ENCODE measurements around the gene EPHB6. TPM values are rescaled to one million over a fixed set of nuclear protein-coding genes. Genes with fewer than 3 reads are reported as not detected.

The EPHB6 gene
- total RNA-seq, 4 donors from 2014 or later: 3.3 to 10.5 (median 5.5) TPM

- peaks cover 0 to 12% (median 0%) of the 10 kb centered on the region in 4 donors for H3K27me3 ChIP-seq
- intact Hi-C loops (cut with DNase I): no loop called here
- no peaks in the 10 kb centered on the region for H3K36me3 ChIP-seq
- no peaks in the 10 kb centered on the region for H3K4me1 ChIP-seq
- 43% methylated on average over 1 of the region's 1 CpG for WGBS
- no peak for DNase-seq (ENCODE audit: extremely low spot score)
- peaks cover 0 to 7% (median 0%) of the 10 kb centered on the region in 4 donors for H3K9me3 ChIP-seq
- no peak overlapping the region for H3K27ac ChIP-seq (replicated peaks in 1 of 4)
- H3K4me3 ChIP-seq: no peak overlapping the region
- no peak for TF ChIP-seq EP300 (IDR thresholded peaks at IDR 0.05)
- no peak for TF ChIP-seq POLR2AphosphoS5 (IDR thresholded peaks at IDR 0.05)
- TF ChIP-seq POLR2A (IDR thresholded peaks at IDR 0.05; ENCODE audit: low read depth): no peak
- no peak for TF ChIP-seq CTCF (IDR thresholded peaks at IDR 0.05)
These were observed 26.9 kb upstream of the EPHB6 start for GRCh38 chr7:142827951-142828500.

GRCh38 chr7:142832417-142832816 lies 22.5 kb upstream of the EPHB6 start:
- Histone ChIP-seq H3K4me3 (no peak overlapping the region), H3K9me3 (no peaks in the 10 kb centered on the region), H3K27ac (replicated peaks in 1 of 4) (no peak overlapping the region), H3K4me1 (no peaks in the 10 kb centered on the region), H3K36me3 (no peaks in the 10 kb centered on the region), H3K27me3 (peaks cover 0 to 6% (median 0%) of the 10 kb centered on the region in 4 donors)
- 42% methylated on average over 2 of the region's 2 CpGs for WGBS
- no peak for DNase-seq (ENCODE audit: extremely low spot score)
- TF ChIP-seq POLR2A (IDR thresholded peaks at IDR 0.05; ENCODE audit: low read depth) (no peak), CTCF (IDR thresholded peaks at IDR 0.05) (no peak), EP300 (IDR thresholded peaks at IDR 0.05) (no peak), POLR2AphosphoS5 (IDR thresholded peaks at IDR 0.05) (no peak)
- intact Hi-C loops (cut with DNase I): no loop called here

GRCh38 chr7:142833174-142834048 lies 21.5 kb upstream of the EPHB6 start:
- 66% methylated on average over 6 of the region's 6 CpGs for WGBS
- Histone ChIP-seq H3K27me3 (peaks cover 0 to 11% (median 0%) of the 10 kb centered on the region in 4 donors), H3K27ac (replicated peaks in 1 of 4) (no peak overlapping the region), H3K4me1 (no peaks in the 10 kb centered on the region), H3K36me3 (no peaks in the 10 kb centered on the region), H3K4me3 (no peak overlapping the region), H3K9me3 (no peaks in the 10 kb centered on the region)
- intact Hi-C loops (cut with DNase I): no loop called here
- TF ChIP-seq CTCF (IDR thresholded peaks at IDR 0.05): no peak
- TF ChIP-seq POLR2AphosphoS5 (IDR thresholded peaks at IDR 0.05): no peak
- TF ChIP-seq POLR2A (IDR thresholded peaks at IDR 0.05; ENCODE audit: low read depth): no peak
- no peak for TF ChIP-seq EP300 (IDR thresholded peaks at IDR 0.05)
- no peak for DNase-seq (ENCODE audit: extremely low spot score)

GRCh38 chr7:142835487-142835886 lies 19.4 kb upstream of the EPHB6 start:
- WGBS: 18% methylated on average over 3 of the region's 3 CpGs
- intact Hi-C loops (cut with DNase I): no loop called here
- Histone ChIP-seq H3K27me3 (peaks cover 0 to 6% (median 0%) of the 10 kb centered on the region in 4 donors), H3K9me3 (no peaks in the 10 kb centered on the region), H3K4me1 (no peaks in the 10 kb centered on the region), H3K4me3 (no peak overlapping the region), H3K27ac (replicated peaks in 1 of 4) (no peak overlapping the region), H3K36me3 (no peaks in the 10 kb centered on the region)
- DNase-seq (ENCODE audit: extremely low spot score): no peak
- TF ChIP-seq POLR2AphosphoS5 (IDR thresholded peaks at IDR 0.05) (no peak), POLR2A (IDR thresholded peaks at IDR 0.05; ENCODE audit: low read depth) (no peak), CTCF (IDR thresholded peaks at IDR 0.05) (no peak)
